ENCODE results near the gene CUL3. TPM values are rescaled to one million over a fixed set of nuclear protein-coding genes. Genes with fewer than 3 reads are reported as not detected.

CUL3 gene
- total RNA-seq, 1 donor from 2014 or later = 95.5 TPM

DNA sequence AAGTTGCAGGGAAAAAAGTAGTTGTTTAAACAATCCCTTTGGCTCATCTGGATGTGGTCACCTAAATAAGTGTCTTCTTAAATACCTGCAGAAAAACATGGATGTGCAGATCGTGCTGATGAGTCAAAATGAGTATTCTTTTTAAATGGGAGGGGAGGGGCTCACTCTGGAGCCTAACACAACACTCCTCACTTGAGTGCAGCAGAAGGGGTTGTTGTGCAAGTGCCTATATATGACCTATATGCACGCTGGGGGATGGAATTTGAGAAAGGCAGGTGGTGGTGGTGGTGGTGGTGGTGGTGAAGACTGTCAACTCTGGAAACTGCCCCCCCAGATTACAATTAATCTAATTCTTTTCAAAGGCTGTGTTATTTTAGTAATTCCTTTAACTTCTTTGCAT lies 105.3 kb downstream of the CUL3 start:
- no peak overlapping the region for H2AFZ ChIP-seq (ENCODE audit: low read depth, low read length)
- peaks cover 31% of the 10 kb centered on the region for H3K36me3 ChIP-seq (ENCODE audit: insufficient read depth, low read length)
- H3K4me2 ChIP-seq (ENCODE audit: low read length) = no peak overlapping the region
- no peaks in the 10 kb centered on the region for H4K20me1 ChIP-seq (ENCODE audit: insufficient read depth, low read length)
- no peaks in the 10 kb centered on the region for H3K9me3 ChIP-seq (ENCODE audit: insufficient read depth, low read depth, low read length)
- TF ChIP-seq EZH2 (IDR thresholded peaks at IDR 0.05; ENCODE audit: insufficient read depth, low read length) = no peak
- TF ChIP-seq, protein P1, sequence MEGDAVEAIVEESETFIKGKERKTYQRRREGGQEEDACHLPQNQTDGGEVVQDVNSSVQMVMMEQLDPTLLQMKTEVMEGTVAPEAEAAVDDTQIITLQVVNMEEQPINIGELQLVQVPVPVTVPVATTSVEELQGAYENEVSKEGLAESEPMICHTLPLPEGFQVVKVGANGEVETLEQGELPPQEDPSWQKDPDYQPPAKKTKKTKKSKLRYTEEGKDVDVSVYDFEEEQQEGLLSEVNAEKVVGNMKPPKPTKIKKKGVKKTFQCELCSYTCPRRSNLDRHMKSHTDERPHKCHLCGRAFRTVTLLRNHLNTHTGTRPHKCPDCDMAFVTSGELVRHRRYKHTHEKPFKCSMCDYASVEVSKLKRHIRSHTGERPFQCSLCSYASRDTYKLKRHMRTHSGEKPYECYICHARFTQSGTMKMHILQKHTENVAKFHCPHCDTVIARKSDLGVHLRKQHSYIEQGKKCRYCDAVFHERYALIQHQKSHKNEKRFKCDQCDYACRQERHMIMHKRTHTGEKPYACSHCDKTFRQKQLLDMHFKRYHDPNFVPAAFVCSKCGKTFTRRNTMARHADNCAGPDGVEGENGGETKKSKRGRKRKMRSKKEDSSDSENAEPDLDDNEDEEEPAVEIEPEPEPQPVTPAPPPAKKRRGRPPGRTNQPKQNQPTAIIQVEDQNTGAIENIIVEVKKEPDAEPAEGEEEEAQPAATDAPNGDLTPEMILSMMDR (IDR thresholded peaks at IDR 0.05; ENCODE audit: insufficient read depth, low read depth, low read length) = no peak
- FAIRE-seq = no peak
- no peak overlapping the region for H3K27ac ChIP-seq (ENCODE audit: low read depth, low read length)
- H3K27me3 ChIP-seq (ENCODE audit: insufficient read depth, low read length) = no peaks in the 10 kb centered on the region
- H3K4me3 ChIP-seq (ENCODE audit: insufficient read depth, low read depth, low read length) = no peak overlapping the region
- Mint-ChIP-seq H3K4me1 (ENCODE audit: low read depth, unreplicated experiment) (peaks cover 13% of the 10 kb centered on the region), H3K36me3 (ENCODE audit: low read depth, unreplicated experiment) (peaks cover 8% of the 10 kb centered on the region), H3K27ac (ENCODE audit: unreplicated experiment) (no peak overlapping the region), H3K4me3 (ENCODE audit: unreplicated experiment) (no peak overlapping the region), H3K27me3 (ENCODE audit: low read depth, unreplicated experiment) (no peaks in the 10 kb centered on the region), H3K9me3 (ENCODE audit: unreplicated experiment) (no peaks in the 10 kb centered on the region)
- H3K9ac ChIP-seq (ENCODE audit: low read length) = no peak overlapping the region
- DNase-seq (ENCODE audit: low read depth) = no peak
- peaks cover 2% of the 10 kb centered on the region for H3K4me1 ChIP-seq (ENCODE audit: insufficient read depth, low read length)
- peaks cover 14% of the 10 kb centered on the region for H3K79me2 ChIP-seq (ENCODE audit: insufficient read depth, low read length)

DNA sequence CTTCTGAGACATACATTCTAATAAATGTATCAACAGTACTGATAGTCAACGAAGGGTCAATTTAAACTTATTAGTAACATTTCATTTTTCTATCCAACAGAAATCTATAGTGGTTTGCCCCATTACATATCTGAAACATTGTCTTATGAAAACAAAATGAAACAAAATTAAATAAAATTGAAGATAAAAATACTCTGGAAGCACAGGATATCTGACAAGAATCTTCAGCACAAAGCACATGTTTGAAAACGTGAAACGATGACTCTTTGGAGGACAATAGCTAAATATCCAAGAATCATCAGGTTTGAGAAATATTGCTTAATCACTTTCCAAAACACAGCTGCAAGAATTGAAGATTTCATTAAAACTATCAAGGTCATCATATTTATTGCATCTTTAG lies 112.3 kb downstream of the CUL3 start:
- DNase-seq (ENCODE audit: low read depth) = no peak
- H3K36me3 ChIP-seq (ENCODE audit: insufficient read depth, low read length) = peaks cover 31% of the 10 kb centered on the region
- no peaks in the 10 kb centered on the region for H3K4me1 ChIP-seq (ENCODE audit: insufficient read depth, low read length)
- no peak overlapping the region for H3K9ac ChIP-seq (ENCODE audit: low read length)
- no peaks in the 10 kb centered on the region for H3K79me2 ChIP-seq (ENCODE audit: insufficient read depth, low read length)
- H3K27ac ChIP-seq (ENCODE audit: low read depth, low read length) = no peak overlapping the region
- no peak overlapping the region for H3K27ac Mint-ChIP-seq (ENCODE audit: unreplicated experiment)
- H3K4me1 Mint-ChIP-seq (ENCODE audit: low read depth, unreplicated experiment) = no peaks in the 10 kb centered on the region
- H3K9me3 Mint-ChIP-seq (ENCODE audit: unreplicated experiment) = no peaks in the 10 kb centered on the region
- H3K27me3 Mint-ChIP-seq (ENCODE audit: low read depth, unreplicated experiment) = no peaks in the 10 kb centered on the region
- no peaks in the 10 kb centered on the region for H3K9me3 ChIP-seq (ENCODE audit: insufficient read depth, low read depth, low read length)
- peaks cover 3% of the 10 kb centered on the region for H3K36me3 Mint-ChIP-seq (ENCODE audit: low read depth, unreplicated experiment)
- TF ChIP-seq, protein P1 (IDR thresholded peaks at IDR 0.05; ENCODE audit: insufficient read depth, low read depth, low read length) = no peak
- TF ChIP-seq EZH2 (IDR thresholded peaks at IDR 0.05; ENCODE audit: insufficient read depth, low read length) = no peak
- H3K4me3 Mint-ChIP-seq (ENCODE audit: unreplicated experiment) = no peak overlapping the region
- no peak overlapping the region for H3K4me3 ChIP-seq (ENCODE audit: insufficient read depth, low read depth, low read length)
- no peaks in the 10 kb centered on the region for H3K27me3 ChIP-seq (ENCODE audit: insufficient read depth, low read length)
- no peak overlapping the region for H2AFZ ChIP-seq (ENCODE audit: low read depth, low read length)
- no peaks in the 10 kb centered on the region for H4K20me1 ChIP-seq (ENCODE audit: insufficient read depth, low read length)
- H3K4me2 ChIP-seq (ENCODE audit: low read length) = no peak overlapping the region
- FAIRE-seq = no peak

DNA sequence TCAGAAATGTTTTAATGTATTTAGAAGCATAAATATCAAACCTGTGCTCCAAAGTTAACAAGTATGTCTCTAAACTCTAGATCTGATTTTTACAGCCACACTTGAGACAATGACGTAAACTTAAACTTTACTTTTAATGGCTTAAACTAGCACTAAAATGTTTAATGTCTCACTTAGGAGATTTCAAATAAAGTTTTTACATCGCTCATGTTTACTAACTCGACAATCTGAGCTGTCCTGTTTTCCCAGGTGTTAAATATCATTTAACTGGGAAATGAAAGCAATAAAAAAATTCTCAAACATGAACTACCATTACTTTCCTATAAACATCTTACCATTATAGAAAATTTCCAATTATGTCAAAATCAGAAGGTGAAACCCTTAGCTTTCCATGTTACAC lies 113.0 kb downstream of the CUL3 start:
- H3K27me3 ChIP-seq (ENCODE audit: insufficient read depth, low read length) = no peaks in the 10 kb centered on the region
- H3K4me1 Mint-ChIP-seq (ENCODE audit: low read depth, unreplicated experiment) = no peaks in the 10 kb centered on the region
- no peak overlapping the region for H2AFZ ChIP-seq (ENCODE audit: low read depth, low read length)
- no peak overlapping the region for H3K4me3 Mint-ChIP-seq (ENCODE audit: unreplicated experiment)
- H3K9me3 Mint-ChIP-seq (ENCODE audit: unreplicated experiment) = no peaks in the 10 kb centered on the region
- no peak overlapping the region for H3K9ac ChIP-seq (ENCODE audit: low read length)
- DNase-seq (ENCODE audit: low read depth) (no peak), FAIRE-seq (no peak)
- H3K4me3 ChIP-seq (ENCODE audit: insufficient read depth, low read depth, low read length) = no peak overlapping the region
- H3K36me3 Mint-ChIP-seq (ENCODE audit: low read depth, unreplicated experiment) = peaks cover 3% of the 10 kb centered on the region
- H3K4me2 ChIP-seq (ENCODE audit: low read length) = no peak overlapping the region
- no peaks in the 10 kb centered on the region for H4K20me1 ChIP-seq (ENCODE audit: insufficient read depth, low read length)
- no peak for TF ChIP-seq EZH2 (IDR thresholded peaks at IDR 0.05; ENCODE audit: insufficient read depth, low read length)
- TF ChIP-seq, protein P1 (IDR thresholded peaks at IDR 0.05; ENCODE audit: insufficient read depth, low read depth, low read length) = no peak
- H3K79me2 ChIP-seq (ENCODE audit: insufficient read depth, low read length) = no peaks in the 10 kb centered on the region
- no peaks in the 10 kb centered on the region for H3K4me1 ChIP-seq (ENCODE audit: insufficient read depth, low read length)
- no peaks in the 10 kb centered on the region for H3K9me3 ChIP-seq (ENCODE audit: insufficient read depth, low read depth, low read length)
- no peaks in the 10 kb centered on the region for H3K27me3 Mint-ChIP-seq (ENCODE audit: low read depth, unreplicated experiment)
- peaks cover 24% of the 10 kb centered on the region for H3K36me3 ChIP-seq (ENCODE audit: insufficient read depth, low read length)
- H3K27ac Mint-ChIP-seq (ENCODE audit: unreplicated experiment) = no peak overlapping the region
- no peak overlapping the region for H3K27ac ChIP-seq (ENCODE audit: low read depth, low read length)

Data from astrocyte (in vitro differentiated cells and primary cell).